ENCODE data around the gene DLD.

DNA sequence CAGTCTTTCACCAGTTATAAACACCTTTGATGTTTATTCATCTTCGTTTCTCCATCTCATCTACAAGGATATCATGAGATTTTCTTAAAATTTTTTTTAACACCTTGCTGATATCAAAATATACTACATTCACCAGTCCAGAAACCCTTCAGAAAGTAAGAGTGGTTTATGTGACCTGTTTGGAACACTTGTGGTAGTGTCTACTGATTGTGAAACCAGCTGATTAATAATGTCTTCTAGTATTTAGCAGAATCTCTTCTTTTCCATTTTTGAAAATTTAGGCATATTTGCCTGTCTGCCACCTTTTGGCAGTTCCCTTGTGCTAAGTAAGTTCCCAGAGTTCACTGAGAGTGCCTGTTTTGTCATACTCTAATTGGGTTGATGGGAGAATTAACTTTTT lies 18.5 kb downstream of the DLD start:
- no peak for TF ChIP-seq TBL1XR1 (IDR thresholded peaks at IDR 0.05; ENCODE audit: low read length in 2 of 2)
- TF ChIP-seq, protein P1, sequence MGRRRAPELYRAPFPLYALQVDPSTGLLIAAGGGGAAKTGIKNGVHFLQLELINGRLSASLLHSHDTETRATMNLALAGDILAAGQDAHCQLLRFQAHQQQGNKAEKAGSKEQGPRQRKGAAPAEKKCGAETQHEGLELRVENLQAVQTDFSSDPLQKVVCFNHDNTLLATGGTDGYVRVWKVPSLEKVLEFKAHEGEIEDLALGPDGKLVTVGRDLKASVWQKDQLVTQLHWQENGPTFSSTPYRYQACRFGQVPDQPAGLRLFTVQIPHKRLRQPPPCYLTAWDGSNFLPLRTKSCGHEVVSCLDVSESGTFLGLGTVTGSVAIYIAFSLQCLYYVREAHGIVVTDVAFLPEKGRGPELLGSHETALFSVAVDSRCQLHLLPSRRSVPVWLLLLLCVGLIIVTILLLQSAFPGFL (CRISPR knock-in tag; IDR thresholded peaks at IDR 0.05), result no peak
- TF ChIP-seq, protein P2, sequence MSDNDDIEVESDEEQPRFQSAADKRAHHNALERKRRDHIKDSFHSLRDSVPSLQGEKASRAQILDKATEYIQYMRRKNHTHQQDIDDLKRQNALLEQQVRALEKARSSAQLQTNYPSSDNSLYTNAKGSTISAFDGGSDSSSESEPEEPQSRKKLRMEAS (CRISPR knock-in tag; IDR thresholded peaks at IDR 0.05), result no peak
- TF ChIP-seq ZFX (CRISPR knock-in tag; IDR thresholded peaks at IDR 0.05), result no peak
- no peak for TF ChIP-seq CHD2 (IDR thresholded peaks at IDR 0.05; ENCODE audit: low read depth, low read length)
- TF ChIP-seq, protein P3, sequence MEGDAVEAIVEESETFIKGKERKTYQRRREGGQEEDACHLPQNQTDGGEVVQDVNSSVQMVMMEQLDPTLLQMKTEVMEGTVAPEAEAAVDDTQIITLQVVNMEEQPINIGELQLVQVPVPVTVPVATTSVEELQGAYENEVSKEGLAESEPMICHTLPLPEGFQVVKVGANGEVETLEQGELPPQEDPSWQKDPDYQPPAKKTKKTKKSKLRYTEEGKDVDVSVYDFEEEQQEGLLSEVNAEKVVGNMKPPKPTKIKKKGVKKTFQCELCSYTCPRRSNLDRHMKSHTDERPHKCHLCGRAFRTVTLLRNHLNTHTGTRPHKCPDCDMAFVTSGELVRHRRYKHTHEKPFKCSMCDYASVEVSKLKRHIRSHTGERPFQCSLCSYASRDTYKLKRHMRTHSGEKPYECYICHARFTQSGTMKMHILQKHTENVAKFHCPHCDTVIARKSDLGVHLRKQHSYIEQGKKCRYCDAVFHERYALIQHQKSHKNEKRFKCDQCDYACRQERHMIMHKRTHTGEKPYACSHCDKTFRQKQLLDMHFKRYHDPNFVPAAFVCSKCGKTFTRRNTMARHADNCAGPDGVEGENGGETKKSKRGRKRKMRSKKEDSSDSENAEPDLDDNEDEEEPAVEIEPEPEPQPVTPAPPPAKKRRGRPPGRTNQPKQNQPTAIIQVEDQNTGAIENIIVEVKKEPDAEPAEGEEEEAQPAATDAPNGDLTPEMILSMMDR (IDR thresholded peaks at IDR 0.05 in 2 of 3, conservative IDR thresholded peaks at IDR 0.05 in 1 of 3; ENCODE audit: insufficient read depth in 2 of 3, low read depth in 1 of 3, low read length in 3 of 3), result no peak
- TF ChIP-seq HMG20A (CRISPR knock-in tag; conservative IDR thresholded peaks at IDR 0.05), result no peak
- TF ChIP-seq, protein P4, sequence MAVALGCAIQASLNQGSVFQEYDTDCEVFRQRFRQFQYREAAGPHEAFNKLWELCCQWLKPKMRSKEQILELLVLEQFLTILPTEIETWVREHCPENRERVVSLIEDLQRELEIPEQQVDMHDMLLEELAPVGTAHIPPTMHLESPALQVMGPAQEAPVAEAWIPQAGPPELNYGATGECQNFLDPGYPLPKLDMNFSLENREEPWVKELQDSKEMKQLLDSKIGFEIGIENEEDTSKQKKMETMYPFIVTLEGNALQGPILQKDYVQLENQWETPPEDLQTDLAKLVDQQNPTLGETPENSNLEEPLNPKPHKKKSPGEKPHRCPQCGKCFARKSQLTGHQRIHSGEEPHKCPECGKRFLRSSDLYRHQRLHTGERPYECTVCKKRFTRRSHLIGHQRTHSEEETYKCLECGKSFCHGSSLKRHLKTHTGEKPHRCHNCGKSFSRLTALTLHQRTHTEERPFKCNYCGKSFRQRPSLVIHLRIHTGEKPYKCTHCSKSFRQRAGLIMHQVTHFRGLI (CRISPR knock-in tag; IDR thresholded peaks at IDR 0.05), result no peak
- TF ChIP-seq, protein P5, sequence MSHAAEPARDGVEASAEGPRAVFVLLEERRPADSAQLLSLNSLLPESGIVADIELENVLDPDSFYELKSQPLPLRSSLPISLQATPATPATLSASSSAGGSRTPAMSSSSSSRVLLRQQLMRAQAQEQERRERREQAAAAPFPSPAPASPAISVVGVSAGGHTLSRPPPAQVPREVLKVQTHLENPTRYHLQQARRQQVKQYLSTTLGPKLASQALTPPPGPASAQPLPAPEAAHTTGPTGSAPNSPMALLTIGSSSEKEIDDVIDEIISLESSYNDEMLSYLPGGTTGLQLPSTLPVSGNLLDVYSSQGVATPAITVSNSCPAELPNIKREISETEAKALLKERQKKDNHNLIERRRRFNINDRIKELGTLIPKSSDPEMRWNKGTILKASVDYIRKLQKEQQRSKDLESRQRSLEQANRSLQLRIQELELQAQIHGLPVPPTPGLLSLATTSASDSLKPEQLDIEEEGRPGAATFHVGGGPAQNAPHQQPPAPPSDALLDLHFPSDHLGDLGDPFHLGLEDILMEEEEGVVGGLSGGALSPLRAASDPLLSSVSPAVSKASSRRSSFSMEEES (CRISPR knock-in tag; IDR thresholded peaks at IDR 0.05), result no peak
- TF ChIP-seq SRF (CRISPR knock-in tag; IDR thresholded peaks at IDR 0.05), result no peak
